Activated gamma-delta T cell treated with Interleukin-2 at 50 U/mL for 16 hours (primary cell): ENCODE data around the gene HAUS7.
"Not testable (repeated sequence)": the region's sequence is repeated elsewhere in the genome, so short reads cannot be mapped to it uniquely, and the experiment has no call there.

Source experiments
- DNase-seq: peaks from one replicate; pipeline ENCODE4 v3.0.0-alpha.2; 2020

HAUS7 gene

GRCh38 chrX:153406011-153406410 lies 64.4 kb downstream of the HAUS7 start:
- no peak for DNase-seq

- no peak for DNase-seq
Observed at GRCh38 chrX:153405426-153405825, 65.0 kb downstream of the HAUS7 start.

DNA sequence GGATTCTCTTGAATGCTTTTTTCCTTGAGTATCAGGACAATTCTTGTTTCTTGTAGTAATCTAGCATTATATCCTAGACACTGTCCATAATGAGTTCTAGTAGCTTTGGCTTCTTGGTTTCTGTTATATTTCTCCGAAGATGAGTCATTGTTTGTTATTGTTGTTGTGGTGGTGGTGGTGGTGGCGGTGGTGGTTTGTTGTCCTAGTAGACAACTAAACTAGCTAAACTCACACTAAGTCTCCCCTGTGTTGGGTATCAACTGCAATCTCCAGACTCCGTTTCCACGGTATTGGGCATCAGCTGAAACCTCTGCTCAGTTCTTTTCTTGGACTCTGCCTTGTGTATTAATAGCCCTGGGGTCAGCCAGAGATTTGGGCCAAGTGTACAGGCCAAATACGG lies 66.0 kb downstream of the HAUS7 start:
- not testable (repeated sequence) for DNase-seq

- no peak for DNase-seq
Observed at GRCh38 chrX:153401133-153401764, 69.1 kb downstream of the HAUS7 start, which contains the start of gene PNMA6E. PNMA6E (minus strand) TSS chrX:153401350; CDS start chrX:153398849, 2,501 bp downstream.

- DNase-seq, result peak; percentile 38
Observed at GRCh38 chrX:153400146-153401132, 69.9 kb downstream of the HAUS7 start.

DNA sequence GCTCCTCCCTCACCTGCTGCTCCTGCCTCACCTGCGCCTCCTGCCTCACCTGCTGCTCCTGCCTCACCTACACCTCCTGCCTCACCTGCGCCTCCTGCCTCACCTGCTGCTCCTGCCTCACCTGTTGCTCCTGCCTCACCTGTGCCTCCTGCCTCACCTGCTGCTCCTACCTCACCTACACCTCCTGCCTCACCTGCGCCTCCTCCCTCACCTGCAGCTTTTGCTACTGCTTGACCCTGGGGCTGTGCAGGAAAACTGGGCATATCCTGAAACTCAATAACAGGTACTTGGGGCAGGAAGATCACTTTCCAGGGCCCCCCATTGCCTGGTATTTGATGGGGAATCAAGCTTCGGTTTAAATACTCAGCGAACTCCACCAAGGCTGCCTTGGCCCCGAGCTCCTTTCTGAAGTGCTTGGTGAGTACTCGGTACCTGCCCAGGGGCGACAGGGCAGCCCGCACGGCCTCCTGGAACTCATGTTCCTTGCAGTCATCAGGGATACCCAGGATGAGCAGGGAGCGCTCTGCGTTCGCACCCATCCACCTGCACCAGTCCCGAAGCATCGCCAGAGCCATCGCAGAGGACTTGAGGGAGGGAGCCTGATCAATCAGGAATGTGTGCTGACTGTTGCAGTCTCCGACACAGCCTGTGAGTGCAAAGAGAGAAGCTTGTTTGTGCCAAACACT lies 72.0 kb downstream of the HAUS7 start:
- DNase-seq, result no peak
